HEK293T (cell line): Measurements from ENCODE around the gene CTNNBIP1.

Source experiments
- FOXA1 ChIP-seq: fragments of 450-650 bp; IDR thresholded peaks from 2 replicates; pipeline ENCODE4 v1.6.1; 2016; ENCODE audit warnings: mild to moderate bottlenecking
- SUZ12 ChIP-seq: fragments of 450-650 bp; IDR thresholded peaks from 2 replicates; pipeline ENCODE4 v1.6.1; 2016; ENCODE audit warnings: mild to moderate bottlenecking
- ZNF384 ChIP-seq: fragments of 450-650 bp; IDR thresholded peaks from 2 replicates; pipeline ENCODE4 v1.6.1; 2016

- TF ChIP-seq ZNF384: no peak
- no peak for TF ChIP-seq SUZ12
- TF ChIP-seq FOXA1: no peak
These were observed 74.1 kb downstream of the CTNNBIP1 start for GRCh38 chr1:9835758-9836631.
